Hepatic stellate cell (primary cell): Measurements from ENCODE around the gene UMOD.
A peak's percentile ranks its signal among the peaks of the same experiment; 100 is the strongest.

Experiments used
- DNase-seq: peaks from one replicate; pipeline ENCODE4 v3.0.0; 2011; ENCODE audit warnings: low spot score

UMOD gene

GRCh38 chr16:20352615-20353014 lies at the start of gene UMOD:
Gene UMOD, minus strand, starts transcription at chr16:20352715. Its CDS starts 1,978 bp downstream, at chr16:20350737.
- no peak for DNase-seq

DNA sequence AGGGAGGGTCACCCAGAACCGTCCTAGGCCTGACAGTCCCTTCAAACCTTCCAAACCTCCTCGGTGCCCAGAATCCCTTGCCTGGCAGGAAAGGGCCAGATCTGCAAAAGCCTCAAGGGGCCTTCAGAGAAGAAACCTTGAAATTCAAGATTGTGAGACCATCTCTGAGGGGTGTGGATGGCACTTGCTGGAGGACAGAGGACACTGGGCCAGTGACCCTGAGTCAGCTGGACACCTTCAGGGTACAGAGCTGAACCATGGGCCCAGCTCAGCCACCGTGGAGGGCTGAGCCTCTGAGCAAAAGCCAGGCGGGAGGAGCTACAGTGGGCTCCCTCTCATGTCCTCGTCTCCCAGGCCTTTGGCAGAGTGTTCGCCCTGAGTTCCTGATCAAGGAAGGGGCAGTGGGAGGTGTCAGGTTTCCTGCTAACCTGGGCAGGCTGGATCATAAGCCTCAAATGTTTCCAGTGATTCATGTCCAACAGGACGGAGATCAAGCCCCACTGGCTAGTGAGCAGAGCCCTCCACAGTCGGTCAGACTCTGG lies 49.0 kb upstream of the UMOD start:
- DNase-seq, result no peak

DNA sequence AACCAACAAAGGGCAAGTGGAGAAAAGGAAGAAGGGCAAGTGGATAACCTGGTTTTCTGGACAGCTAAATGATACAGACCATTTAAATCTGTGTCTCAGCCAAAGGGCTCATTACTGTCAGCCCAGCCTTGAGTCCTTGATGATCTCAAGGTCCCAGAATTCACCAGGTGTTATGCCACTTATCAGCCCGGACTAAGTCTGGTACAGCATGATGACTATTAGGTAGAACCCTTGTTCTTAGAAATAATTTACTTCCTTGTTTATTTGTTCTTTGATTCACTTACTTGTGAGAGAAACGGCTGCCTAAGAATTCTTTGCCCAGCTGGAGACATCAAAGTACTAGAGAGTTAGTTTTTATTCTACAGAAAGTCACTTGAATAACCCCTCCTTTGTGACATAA lies 48.6 kb upstream of the UMOD start:
- DNase-seq, result no peak

DNA sequence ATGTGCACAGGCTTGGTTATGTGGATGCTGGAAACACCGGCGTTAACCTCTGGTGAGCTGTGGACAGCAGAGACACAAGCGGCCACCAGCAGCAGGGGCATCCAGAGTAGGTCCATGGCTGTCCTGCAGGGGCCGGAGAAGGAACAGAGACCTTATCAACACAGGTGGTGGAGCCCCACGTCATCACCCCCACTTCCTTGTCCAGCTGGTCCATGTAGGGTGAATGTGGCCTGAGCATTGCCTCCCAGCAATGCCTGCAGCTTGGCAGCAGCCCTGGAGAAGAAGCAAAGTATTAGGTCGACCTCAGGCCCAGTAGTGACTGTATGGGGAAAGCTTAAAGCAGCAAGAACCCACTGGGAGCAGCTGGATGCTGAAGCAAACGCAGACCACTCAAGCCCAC lies 46.7 kb upstream of the UMOD start:
- DNase-seq, result no peak

DNA sequence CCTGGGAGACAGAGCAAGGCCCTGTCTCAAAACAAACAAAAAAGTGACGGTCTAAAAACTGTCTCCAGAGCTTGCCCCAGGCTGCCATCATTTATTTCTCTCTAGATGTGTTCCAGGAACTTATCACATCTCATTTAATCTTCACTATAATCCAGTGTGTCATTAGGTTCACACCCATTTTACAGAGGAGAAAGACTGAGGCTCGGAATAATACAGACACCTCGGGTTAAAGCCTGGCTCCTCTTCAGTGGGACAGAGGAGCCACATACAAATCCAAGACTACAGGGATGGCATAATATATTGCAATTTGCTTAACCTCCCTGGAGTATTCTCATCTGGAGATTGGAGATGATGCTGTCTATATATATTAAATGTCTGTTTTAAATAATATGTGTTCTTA lies 46.1 kb upstream of the UMOD start:
- no peak for DNase-seq

DNA sequence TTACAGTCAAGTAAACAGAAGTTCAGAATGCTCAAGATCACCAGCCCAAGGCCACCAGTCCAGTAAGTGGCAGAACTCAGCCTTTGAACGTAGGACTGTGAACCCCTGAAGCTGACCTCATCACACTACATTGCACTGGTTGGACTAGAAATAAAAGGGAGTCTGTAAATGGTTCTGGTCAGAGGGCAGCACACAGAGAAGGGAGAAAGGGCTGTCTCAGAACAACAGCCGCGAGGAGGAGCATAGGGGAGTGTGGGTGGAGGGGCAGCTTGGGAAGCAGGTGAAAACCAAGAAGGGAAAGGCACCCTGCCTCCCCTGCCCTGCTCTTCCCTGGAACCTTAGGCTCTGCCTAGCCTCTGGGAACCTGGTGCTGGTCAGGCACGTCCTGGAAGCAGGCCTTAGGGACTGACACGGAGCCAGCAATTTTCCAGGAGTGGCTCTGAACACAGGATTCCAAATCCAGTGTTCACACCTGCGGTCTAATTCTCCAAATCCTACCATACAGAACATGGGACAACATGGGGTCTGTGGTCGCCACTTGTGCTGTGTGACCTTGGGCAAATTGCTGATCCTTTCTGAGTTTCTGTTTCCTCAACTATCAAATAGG lies 45.1 kb upstream of the UMOD start:
- DNase-seq, result no peak

GRCh38 chr16:20396846-20397467 lies 44.4 kb upstream of the UMOD start:
- no peak for DNase-seq

GRCh38 chr16:20395946-20396345 lies 43.4 kb upstream of the UMOD start:
- no peak for DNase-seq

- no peak for DNase-seq
These were observed 41.5 kb upstream of the UMOD start for GRCh38 chr16:20393801-20394577.

DNA sequence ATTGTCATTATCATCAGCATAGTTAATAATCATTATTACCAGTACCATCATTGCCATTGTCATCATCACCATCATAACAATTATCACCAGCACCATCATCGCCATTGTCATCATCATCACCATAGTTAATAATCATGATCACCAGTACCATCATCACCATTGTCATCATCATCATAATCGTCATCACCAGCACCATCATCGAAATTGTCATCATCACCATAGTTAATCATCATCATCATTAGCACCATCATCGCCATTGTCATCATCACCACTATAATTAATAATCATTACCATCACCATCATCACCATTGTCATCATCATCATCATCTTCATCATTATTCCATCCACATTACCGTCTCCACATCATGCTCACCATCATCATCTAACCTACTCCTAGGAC lies 38.5 kb upstream of the UMOD start:
- DNase-seq, result no peak

DNA sequence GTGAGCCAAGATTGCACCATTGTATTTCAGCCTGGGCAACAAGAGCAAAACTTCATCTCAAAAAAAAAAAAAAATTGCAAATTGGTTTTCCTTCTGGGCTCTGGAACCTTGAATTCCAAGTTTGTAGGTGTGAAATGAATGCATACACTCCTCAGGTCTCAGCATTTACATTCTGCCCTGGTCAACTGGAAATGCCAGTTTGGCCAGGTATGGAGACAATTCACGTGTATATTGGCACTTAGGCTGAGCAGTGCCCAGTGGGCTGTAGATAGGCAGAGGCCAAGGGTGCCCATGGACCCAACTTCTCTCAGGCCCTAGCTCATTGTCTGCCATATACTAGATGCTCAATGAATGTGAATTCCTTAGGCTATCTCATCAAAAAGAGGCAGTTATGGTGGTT lies 36.3 kb upstream of the UMOD start:
- DNase-seq, result no peak

DNA sequence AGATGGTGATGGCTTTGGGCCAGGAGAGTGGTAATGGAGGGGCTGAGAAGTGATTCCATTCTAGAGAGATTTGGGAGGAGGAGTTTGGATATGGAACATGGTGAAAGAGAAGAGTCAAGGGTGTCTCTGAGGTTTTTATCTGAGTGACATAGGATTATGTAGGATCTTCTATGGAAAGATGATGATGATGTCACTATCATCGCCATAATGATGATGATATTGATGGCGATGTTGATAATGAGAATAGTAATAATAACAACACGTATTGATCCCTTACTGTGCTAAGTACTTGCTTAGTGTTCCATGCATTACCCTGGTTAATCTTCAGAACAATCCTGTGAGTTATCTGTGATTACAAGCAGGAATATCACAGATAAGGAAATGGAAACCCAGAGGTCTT lies 35.5 kb upstream of the UMOD start:
- no peak for DNase-seq

GRCh38 chr16:20385844-20386832 lies 33.6 kb upstream of the UMOD start:
- DNase-seq, result peak; percentile 49

- DNase-seq, result peak; percentile 45
These were observed 30.9 kb upstream of the UMOD start for GRCh38 chr16:20383106-20384029.

DNA sequence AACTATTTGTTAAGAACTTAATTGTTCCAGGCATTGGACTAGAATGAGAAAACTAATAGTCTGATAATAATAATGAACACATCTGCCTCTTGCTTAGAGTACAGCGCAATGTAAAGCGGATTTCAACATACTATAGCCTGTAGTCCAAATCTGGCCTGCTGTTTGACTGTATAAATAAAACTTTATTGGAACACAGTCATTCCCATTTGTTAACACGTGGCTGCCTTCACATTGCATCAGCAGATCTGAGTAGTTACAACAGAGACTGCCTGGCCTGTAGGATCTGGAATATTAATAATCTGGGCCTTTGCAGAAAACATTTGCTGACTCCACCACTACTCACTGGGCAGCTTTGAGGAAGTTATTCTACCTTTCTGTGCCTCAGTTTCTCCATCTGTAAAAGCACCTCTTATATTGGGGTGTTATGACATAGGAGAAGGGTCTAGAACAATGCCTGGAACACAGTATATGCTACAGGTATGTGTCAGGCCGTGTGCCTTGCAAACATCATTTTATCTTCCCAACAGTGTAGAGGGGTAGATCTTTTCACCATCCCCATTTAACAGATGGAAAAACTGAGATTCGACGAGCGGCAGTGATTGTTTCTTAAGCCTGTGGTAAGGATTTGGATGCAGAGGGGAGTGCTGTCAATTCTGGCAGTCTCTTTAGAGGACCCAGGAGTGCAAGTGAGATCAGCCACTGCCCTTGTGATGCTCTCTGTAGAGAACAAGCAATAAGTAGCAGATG lies 29.9 kb upstream of the UMOD start:
- DNase-seq, result no peak

GRCh38 chr16:20380782-20381181 lies 28.3 kb upstream of the UMOD start:
- DNase-seq, result no peak

DNA sequence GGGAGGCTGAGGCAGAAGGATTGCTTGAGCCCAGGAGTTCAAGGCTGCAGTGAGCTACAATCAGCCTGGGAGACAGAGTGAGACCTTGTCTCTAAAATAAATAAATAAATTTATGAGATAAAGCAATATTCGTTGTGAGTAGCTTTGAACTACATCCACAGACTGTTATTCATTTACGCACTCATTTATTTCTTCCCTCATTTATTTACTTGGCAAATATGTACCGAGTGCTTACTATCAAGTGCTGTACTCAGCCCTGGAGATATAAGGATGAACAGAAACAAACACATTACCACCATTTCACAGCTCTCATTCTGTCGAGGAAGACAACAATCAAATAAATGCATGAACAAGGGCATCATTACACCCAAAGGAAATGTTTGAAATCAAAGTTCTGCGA lies 24.7 kb upstream of the UMOD start:
- no peak for DNase-seq

DNA sequence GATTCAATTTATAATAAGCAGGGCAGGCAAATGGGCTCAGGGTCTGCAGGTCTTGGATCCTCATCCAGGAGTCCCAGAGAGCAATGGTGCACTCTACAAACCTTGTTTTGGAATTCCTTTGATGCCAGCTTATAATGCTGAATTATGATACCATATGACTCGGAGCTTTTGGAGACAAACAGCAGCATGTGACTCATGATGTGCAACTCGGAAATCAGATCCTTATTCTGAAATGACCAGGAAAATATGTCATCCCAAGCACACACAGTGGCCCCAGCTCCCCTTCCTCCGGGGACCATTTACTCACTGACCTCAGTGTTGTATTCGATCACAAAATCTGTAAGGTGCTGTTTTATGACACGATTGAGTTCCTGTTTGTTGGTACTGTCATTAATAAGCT lies 20.2 kb upstream of the UMOD start:
- no peak for DNase-seq

GRCh38 chr16:20369452-20370054 lies 17.0 kb upstream of the UMOD start:
- DNase-seq, result no peak

- no peak for DNase-seq
These were observed 11.5 kb upstream of the UMOD start for GRCh38 chr16:20364051-20364450.
